Ovary (tissue), 3 donors: ENCODE measurements around the gene NPC2.

Experiments used
- CTCF ChIP-seq, 3 donors: fragments of 450-650 bp in 2 of 3; fragments of 200-600 bp in 1 of 3; IDR thresholded peaks; one replicate each; pipeline versions ENCODE4 v1.5.1 to v1.8.0; 2016 to 2022; ENCODE audit warnings: antibody characterized with exemption in 3 of 3, mild to moderate bottlenecking in 1 of 3
- POLR2A ChIP-seq: fragments of 450-650 bp; IDR thresholded peaks from one replicate; pipeline ENCODE4 v1.6.1; 2017; ENCODE audit warnings: antibody characterized with exemption, mild to moderate bottlenecking, moderate library complexity
- donor health status: DM: no; HTN: no; CAD: no.

- TF ChIP-seq CTCF (IDR thresholded peaks at IDR 0.05) (no peak), POLR2A (no peak)
Observed at GRCh38 chr14:74508292-74508731, 15.2 kb upstream of the NPC2 start.
